GM19467 (cell line): ENCODE results near the gene KRT13.

Source experiments
- ATAC-seq: cut with Tn5 transposase; IDR thresholded peaks from one replicate; pipeline ENCODE4 v1.9.1; 2021; ENCODE audit warnings: mild to moderate bottlenecking, moderate library complexity; ENCODE audit not compliant: unreplicated experiment

KRT13 gene

GRCh38 chr17:41537990-41538389 is 32.6 kb upstream of the KRT13 start:
- ATAC-seq = no peak

- ATAC-seq = no peak
Measured at GRCh38 chr17:41537614-41537954, 32.2 kb upstream of the KRT13 start.

- no peak for ATAC-seq
Measured at GRCh38 chr17:41536741-41537613, 31.6 kb upstream of the KRT13 start.

GRCh38 chr17:41535764-41536481 is 30.5 kb upstream of the KRT13 start:
- ATAC-seq = no peak

- ATAC-seq = no peak
Measured at GRCh38 chr17:41534899-41535546, 29.6 kb upstream of the KRT13 start.

GRCh38 chr17:41533613-41534012 is 28.2 kb upstream of the KRT13 start:
- no peak for ATAC-seq

GRCh38 chr17:41532947-41533570 is 27.6 kb upstream of the KRT13 start:
- ATAC-seq = no peak

- ATAC-seq = no peak
Measured at GRCh38 chr17:41531993-41532392, 26.6 kb upstream of the KRT13 start.

GRCh38 chr17:41530062-41531048 is 24.9 kb upstream of the KRT13 start:
- no peak for ATAC-seq

GRCh38 chr17:41529491-41529915 is 24.1 kb upstream of the KRT13 start:
- no peak for ATAC-seq

GRCh38 chr17:41528959-41529353 is 23.5 kb upstream of the KRT13 start:
- ATAC-seq = no peak

GRCh38 chr17:41527063-41528023 is 21.9 kb upstream of the KRT13 start:
- ATAC-seq = no peak

- no peak for ATAC-seq
Measured at GRCh38 chr17:41524261-41524660, 18.8 kb upstream of the KRT13 start.

- no peak for ATAC-seq
Measured at GRCh38 chr17:41523787-41524186, 18.4 kb upstream of the KRT13 start.

- ATAC-seq = no peak
Measured at GRCh38 chr17:41523225-41523593, 17.8 kb upstream of the KRT13 start.

- ATAC-seq = no peak
Measured at GRCh38 chr17:41522301-41523224, 17.2 kb upstream of the KRT13 start.

- ATAC-seq = no peak
Measured at GRCh38 chr17:41521574-41522261, 16.3 kb upstream of the KRT13 start.
